Lower leg skin (tissue), 3 donors: Measurements from ENCODE around the gene IFNGR1.

Source experiments
- CTCF ChIP-seq, 3 donors: fragments of 450-650 bp; IDR thresholded peaks; one replicate each; pipeline ENCODE4 v1.5.1; 2016; ENCODE audit warnings: antibody characterized with exemption in 3 of 3, mild to moderate bottlenecking in 3 of 3, moderate library complexity in 2 of 3
- POLR2A ChIP-seq, 2 donors: fragments of 450-650 bp; IDR thresholded peaks; one replicate each; pipeline ENCODE4 v1.6.1; 2016 to 2017; ENCODE audit warnings: antibody characterized with exemption in 2 of 2, mild to moderate bottlenecking in 1 of 2, moderate library complexity in 1 of 2

- no peak for TF ChIP-seq CTCF (IDR thresholded peaks at IDR 0.05)
- no peak for TF ChIP-seq POLR2A (IDR thresholded peaks at IDR 0.05)
Measured at GRCh38 chr6:137231895-137232294, 12.7 kb upstream of the IFNGR1 start.
